GM21723 (cell line): Measurements from ENCODE around the gene RNF41.

Experiments
- ATAC-seq: cut with Tn5 transposase; IDR thresholded peaks from one replicate; pipeline ENCODE4 v1.9.1; 2021; ENCODE audit warnings: mild to moderate bottlenecking, moderate library complexity; ENCODE audit not compliant: unreplicated experiment

RNF41 gene

DNA sequence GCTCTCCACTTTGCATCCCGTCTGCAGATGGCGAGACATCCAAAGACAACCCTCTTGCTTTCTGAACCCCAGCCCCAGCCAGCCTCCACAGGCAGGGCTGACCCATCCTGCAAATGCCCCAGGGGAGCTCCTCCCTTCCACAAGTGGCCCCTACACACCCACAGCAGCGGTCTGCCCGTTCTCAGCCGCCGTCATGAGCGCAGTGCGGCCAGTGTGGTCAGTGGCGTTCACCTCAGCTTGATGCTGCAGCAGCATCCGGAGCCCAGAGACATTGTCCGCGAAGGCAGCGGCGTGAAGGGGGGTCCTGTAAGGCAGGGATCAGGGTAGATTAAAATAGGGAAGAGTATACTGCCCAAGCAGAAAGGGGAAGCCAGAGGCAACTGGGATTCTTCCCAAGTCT lies 22.8 kb upstream of the RNF41 start:
- no peak for ATAC-seq

DNA sequence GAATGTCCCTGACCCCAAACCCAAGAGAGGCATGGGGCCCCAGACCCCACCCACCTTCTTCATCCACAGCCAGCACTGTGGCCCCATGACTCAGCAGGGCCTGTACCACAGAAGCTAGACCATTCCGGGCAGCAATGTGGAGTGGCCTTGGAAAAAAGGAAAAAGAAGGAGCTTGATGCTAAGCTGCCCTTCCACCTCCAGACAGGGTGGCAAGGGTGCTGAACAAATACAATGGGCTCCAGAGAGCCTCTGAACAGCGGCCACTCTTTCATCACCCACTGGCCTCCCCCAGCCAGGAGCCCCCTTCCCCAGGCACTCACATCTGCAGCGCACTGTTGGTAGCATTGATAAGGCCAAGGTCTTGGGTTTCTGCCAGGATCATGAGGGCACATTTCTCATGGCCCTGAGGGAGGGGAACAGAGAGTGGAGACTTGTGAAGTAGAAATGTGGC lies 22.0 kb upstream of the RNF41 start:
- ATAC-seq, result no peak

DNA sequence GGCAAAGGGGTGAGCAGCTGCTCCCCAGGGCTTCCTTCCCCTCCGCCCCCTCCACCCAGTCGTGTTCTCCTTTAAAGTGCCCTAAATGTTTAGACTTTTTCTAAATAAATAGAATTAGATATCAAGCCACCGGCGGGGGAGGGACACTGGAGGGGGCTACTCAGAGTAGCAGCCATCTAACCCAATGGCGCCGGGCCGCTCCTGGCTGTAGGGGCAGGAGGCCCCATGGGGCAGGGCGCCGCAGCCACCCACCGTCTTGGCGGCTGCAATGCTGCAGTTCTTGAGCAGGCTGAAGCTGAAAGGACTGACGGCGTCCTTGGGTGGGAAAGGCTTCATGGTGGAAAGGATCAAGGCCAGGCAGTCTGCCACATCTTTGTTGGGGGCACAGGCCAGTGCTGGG lies 21.3 kb upstream of the RNF41 start:
- no peak for ATAC-seq

DNA sequence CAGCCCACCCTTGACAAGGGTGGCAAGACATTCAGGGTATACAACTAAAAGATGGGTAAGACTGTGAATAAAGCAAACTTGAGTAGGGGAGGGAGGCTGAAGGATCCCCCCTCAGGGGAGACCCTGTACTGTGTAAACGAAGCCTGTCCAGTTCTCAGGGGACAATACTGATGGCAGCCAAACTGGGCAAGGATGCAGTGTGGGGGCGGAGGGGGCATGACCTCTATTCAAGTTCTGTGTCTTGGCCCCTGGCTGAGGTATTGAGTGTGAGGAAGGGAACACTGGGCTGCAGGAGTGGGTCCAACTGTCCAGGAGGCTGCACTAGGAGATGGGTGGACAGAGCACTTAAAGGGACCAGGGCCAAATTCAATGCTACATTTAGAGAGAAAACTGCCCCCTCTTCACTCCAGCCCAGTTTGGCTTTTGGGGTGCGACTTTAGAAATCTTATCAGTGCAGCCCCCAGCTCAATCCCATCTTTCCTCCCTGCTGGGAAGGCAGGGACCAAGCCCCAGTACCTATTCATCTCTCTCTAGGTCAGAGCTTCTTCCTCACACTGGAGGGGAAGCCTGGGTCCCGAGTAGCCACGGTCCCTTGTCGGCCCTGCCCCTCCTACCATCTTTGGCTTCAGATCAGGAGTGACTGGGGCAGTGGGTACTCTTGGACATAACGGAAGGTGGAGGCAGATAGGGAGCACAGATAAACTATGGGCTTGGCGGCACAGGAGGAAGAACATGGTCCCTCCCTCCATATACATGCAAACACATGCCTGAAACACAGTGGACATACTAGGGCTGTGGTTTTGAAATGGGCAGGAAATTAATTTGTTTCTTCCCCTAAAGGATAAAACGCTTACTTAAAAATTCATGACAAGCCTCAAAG lies 19.9 kb upstream of the RNF41 start:
- no peak for ATAC-seq

DNA sequence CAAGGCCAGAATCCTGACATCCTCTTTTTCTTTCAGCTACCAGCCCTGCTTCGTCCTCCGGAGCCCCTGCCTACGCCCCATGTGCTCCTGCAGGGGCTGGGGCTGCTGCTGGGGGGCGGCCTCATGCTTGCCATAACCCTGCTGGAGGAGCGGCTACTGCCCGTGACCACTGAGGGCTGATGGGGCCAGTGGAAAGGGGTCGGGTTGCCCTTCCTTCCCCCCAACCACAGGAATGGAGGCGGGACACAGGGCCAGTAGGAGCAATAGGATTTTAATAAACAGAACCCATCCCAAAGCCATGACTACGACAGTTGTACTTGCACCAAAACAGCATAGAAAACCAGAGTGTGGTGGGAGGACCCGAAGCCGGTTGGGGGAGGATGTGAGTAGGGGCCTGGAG lies 15.8 kb upstream of the RNF41 start:
- ATAC-seq, result no peak

DNA sequence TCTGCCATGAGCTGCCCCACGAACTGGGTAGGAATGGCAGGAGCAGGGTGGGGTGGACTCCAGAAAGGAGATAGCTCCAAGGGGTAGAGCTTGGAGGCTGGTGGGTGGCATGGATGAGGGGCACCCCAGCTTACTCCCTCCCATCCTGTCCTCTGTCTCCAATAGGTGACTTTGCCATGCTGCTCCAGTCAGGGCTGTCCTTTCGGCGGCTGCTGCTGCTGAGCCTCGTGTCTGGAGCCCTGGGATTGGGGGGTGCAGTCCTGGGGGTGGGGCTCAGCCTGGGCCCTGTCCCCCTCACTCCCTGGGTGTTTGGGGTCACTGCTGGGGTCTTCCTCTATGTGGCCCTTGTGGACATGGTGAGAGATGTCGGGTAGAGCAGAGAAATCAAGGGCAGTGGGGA lies 15.3 kb upstream of the RNF41 start:
- ATAC-seq, result no peak

DNA sequence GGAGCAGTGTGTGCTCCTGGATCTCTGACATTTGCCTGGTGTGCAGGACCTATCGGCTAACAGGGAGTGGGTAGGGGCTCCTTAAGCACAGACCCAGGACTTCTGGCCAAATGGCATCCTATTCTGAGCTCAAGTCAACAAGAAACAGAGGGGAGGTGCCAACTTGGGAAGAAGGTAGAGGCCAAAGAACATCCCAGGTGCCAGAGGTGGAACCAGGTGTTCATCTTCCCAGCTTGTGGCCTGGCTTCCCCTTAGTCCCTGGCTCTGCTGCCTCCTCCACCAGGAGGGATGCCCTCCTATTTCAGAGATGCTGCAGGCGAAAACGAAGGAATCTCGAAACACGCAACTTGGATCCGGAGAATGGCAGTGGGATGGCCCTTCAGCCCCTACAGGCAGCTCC lies 14.4 kb upstream of the RNF41 start:
- ATAC-seq, result no peak

DNA sequence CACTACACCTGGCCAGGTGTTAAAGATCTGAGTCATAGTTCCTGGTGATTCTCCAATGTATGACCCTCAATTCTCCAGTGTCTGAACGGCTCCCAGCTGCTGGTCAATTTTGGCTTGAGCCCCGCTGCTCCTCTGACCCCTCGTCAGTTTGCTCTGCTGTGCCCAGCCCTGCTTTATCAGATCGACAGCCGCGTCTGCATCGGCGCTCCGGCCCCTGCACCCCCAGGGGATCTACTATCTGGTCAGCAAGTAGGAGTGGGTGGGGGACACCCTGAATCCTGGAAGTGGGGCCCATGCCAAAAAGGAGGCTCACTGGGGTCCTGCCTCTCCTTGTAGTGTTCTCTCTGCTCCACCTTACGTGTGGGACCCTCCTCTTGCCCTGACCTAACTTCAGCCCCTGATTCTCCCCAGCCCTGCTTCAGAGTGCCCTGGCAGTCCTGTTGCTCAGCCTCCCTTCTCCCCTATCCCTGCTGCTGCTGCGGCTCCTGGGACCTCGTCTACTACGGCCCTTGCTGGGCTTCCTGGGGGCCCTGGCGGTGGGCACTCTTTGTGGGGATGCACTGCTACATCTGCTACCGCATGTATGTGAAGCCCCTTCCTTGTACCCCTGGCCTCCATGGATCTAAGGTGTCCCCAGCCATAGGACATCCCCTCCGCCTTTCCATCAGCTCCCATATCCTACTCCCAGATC lies 13.2 kb upstream of the RNF41 start:
- ATAC-seq, result no peak

DNA sequence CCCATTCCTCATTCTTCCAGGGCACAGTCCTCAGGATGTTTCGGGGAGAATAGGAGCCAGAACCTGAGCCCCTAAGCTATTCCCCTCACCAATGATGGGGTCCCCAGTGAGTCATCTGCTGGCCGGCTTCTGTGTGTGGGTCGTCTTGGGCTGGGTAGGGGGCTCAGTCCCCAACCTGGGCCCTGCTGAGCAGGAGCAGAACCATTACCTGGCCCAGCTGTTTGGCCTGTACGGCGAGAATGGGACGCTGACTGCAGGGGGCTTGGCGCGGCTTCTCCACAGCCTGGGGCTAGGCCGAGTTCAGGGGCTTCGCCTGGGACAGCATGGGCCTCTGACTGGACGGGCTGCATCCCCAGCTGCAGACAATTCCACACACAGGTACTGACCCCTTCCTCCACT lies 9.5 kb upstream of the RNF41 start:
- ATAC-seq, result no peak

DNA sequence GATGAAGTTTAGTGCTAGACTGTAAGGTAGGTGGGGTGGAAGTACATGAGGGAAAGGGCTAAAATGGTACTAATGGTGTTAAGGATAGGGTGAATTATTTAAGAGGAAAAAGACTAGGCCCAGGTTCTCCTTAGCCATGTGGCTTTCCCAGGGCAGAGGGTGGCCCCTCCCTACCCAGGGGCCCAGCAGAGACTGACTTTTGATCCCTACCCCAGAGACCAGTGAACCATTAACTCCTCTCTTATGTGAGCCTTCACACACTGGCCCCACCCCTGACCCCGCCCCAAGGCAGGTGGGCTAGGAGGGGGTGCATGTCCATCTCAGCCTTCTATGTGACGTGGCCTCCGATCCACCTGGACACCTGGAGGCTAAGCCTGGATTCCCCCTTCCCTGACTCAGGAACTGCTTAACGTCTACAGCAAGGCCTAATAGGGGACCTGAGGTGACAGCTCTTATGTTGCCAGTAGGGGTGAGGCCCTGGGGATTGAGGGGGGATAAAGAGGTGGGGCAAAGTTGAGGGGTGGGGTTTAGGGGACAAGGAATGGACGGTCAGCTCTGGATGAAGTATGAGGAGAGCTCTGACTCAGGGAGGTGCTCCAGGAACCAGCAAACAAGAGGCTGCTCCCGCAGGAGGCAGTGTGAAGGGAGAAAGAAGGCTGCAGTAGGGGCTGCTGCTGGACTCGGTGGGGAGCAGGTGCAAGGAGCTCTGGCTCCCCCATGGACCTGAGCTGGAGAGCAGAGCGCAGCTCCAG lies 8.9 kb upstream of the RNF41 start:
- no peak for ATAC-seq

DNA sequence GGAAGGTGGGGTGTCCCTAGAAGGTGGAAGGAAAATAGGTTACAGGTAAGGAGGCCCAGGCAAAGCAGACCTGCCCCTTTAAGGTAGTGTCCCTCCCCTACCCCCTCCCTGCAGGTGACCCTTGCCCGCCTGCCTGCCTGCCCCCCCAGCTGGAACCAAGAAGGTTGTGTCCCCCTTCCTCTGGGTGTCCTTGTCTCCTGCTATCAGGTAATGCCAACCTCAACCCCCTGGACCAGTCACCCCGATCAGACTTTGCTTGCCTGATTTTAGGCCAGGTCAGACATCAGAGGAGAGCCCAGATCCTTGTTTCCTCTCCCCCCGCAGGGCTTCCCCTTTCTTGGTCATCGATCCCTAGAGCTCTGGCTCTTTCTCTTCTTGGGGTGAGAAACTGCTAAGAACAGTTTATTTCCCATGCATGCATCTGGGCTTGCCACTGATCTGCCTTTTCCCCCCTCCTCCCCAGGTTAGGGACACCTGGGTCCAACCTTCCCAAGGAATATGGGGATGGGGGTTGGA lies 8.3 kb upstream of the RNF41 start, which contains the start of gene SLC39A5:
Gene SLC39A5 (plus strand): TSS at position 136 of the 516 bp plus-strand sequence. CDS start 1,224 bp downstream, outside the sequence.
- ATAC-seq, result no peak

DNA sequence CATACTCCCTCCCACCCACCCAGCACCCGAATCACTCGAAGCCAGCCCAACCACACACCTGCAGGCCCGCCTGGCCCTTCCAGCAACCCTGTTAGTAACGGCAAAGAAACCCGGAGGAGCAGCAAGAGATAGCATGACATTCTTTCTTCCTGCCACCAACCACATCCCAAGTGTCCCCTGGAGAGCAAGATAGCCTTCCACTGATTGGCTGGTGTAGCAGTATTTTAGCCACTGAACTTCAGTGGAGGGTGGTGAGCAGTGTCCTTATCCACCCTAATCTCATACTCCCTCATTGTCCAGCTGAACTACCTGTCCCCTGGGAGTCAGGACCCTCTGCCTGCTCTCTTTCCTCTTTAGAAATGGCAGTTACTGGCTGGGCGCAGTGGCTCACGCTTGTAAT lies 7.4 kb upstream of the RNF41 start:
- ATAC-seq, result no peak

DNA sequence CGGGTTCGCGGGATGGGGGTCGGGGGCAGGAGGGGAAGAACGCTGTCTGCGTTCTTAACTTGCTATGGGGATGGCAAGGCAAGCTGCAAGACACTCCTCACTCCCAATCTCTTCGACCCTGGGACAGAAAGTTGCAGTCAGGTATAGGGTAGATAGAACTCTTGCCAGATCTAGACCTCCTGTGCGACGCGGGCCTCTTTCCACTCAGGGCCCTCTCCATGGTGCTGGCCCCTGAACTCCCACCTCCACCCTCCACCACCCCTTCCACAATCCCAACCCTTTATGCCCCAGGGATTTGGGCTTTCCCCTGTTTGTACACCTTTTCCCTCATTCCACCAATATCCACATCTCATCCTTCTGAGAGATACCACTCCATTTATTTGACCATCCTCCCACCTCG lies 3.2 kb upstream of the RNF41 start:
- no peak for ATAC-seq

DNA sequence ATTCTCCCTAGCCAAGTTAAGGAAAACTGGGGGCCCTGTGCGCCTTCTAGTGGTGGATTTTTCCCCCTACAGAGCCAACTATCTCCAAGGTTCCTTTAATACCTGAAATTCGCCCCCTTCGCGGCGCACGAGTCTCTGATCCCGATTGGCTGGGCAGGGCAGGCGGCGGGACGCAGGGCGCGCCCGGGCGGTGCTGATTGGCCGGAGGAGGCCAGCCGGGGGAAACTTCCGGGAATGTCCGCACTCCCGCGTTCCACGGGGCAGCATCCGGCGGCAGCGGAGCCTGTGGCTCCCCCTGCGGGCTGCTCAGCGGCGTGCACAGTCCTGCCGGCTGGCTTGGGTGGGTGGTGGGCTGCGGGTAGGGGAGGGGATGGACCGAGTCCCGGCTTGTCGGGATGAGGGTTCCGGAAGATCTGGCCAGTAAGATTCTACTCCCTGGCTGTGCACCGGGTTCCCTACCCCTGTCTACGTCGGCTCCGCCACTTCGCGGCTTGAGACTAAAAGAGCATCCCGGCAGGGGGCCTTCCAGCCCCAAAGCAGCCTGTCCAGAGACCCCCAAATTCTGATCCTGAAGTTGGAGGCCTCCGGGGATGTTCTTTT lies 2.5 kb upstream of the RNF41 start, which contains the start of gene NABP2:
Gene NABP2 (plus strand): TSS at position 241 of the 600 bp plus-strand sequence. CDS start 515 bp downstream, outside the sequence.
- peak; percentile 68 for ATAC-seq

DNA sequence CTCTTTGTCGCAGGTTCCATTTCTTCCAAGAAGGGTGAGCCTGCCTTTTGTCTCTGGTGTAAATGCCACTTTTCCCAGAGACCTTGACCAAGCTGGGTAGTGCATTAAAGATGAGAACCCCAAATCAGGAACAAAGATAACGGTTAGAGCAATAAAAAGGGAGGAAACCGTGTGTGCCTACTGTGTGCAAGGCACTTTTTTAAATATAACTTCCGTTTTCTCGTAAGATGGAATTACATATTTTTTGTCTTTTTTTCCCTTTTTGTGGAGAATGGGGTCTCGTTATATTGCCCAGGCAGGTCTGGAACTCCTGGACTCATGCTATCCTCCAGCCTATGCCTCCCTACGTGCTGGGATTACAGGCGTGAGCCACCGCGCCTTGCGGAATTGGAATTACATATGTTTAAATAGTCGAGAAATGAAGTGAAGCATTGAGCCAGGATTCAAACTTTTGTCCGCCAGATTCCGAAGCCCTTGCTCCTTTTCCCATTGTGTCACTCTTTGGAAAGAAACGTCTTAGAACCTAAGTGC lies 1.9 kb upstream of the RNF41 start:
- ATAC-seq, result no peak

DNA sequence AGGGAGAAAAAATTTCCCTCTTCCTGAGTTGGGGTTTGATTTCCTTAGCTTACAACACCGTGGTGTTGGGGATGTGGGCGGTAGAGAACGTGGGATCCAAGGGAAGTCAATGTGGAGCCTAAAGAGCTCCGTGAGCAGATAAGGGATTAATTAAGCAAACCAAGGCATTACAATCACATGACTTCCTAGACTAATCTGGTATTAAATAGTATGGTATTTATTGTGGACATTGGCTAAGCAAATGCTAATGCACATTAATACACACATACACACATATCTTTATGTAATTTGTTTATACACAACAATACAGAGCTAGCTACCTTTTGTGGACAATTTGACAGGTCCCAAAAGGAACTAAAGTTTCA lies 791 bp upstream of the RNF41 start:
- no peak for ATAC-seq

DNA sequence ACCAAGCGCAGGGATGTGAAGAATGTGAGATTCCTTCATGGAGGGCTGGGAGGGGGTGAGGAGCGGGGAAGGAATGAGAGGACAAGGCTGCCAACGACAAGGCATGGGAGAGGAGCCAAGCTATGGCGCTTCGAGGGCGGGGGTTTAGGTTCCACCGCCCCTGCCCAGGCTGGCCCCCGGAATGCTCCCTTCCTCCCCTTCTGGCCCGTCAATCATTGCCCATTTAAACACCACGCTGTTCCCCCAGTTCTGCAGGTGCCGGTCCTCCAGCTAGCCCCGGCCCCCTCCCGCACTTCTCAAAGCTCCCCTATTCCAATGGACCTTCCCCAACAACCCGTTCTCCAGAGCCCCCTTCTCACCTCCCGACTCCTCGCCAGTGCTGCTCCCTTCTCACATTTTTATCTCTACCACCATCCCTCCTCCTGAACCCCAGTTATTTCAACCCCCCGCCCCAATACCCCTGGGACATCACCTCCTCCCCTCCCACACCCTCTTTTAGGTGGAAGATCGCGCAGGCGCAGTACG lies 428 bp downstream of the RNF41 start:
- peak; percentile 22 for ATAC-seq

DNA sequence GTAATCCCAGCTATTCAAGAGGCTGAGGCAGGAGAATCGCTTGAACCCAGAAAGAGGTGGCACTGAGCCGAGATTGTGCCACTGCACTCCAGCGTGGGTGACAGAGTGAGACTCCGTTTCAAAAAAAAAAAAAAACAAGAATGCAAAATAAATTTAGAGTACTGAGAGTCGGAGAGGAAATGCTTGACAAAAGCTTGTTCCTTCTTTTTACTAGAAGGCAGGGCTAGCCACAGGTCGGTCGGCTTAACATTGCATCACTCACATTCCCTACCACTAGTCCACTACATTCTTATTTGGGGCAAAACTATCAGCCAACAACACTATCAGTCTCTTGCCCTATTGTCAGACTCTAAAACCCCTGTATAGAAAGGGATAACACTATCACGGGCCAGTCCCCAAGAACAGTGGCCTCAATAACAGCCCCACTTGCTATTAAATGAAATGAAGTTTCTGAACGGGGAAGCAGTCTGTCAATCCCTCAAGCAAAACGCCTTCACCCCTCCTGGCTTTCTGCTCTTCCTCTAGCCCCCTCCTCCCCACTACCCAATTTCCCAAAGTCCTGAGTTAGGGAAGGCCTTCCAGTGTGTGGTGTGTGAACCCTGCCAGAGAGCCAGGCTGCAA lies 1.0 kb downstream of the RNF41 start:
- ATAC-seq, result no peak

DNA sequence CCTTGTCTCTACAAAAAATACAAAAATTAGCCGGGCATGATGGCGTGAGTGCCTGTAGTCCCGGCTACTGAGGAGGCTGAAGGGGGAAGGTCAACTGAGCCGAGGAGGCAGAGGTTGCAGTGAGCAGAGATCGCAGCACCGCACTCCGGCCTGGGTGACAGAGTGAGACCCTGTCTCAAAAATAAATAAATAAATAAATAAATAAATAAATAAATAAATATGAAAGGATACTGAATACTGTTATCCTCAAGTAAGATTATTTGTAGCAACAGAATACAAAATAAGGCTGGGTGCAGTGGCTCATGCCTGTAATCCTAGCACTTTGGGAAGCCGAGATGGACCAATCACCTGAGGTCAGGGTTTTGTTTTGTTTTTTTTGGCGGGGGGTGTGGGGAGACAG lies 1.9 kb downstream of the RNF41 start:
- no peak for ATAC-seq

DNA sequence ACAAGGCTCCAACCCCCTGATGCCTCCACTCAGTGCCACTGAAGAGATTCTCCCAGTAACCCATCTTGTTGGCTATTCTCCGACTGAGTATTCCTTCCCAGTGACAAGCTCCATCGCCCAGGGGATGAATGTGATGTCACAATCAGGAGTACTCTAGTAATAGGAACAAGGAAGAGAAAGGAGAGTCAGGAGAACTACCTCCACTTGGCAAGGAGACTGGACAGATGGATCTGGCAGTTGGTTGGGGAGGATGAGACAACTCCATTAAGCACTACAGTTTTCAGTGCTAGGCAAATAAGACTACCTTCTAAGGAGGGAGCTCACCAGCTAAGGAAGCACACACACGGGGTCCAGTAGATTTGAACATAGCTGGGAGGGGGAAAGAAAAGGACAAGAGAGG lies 5.3 kb downstream of the RNF41 start:
- ATAC-seq, result no peak
